ENCODE results near the gene CHCHD3. TPM values are rescaled to one million over a fixed set of nuclear protein-coding genes. Genes with fewer than 3 reads are reported as not detected.

CHCHD3 gene
- total RNA-seq, 6 experiments from 2014 or later = 16.5 to 42.6 (median 21.6) TPM

- Histone ChIP-seq H3K9me3 (no peaks in the 10 kb centered on the region), H3K36me3 (no peaks in the 10 kb centered on the region), H3K27ac (no peak overlapping the region), H3K27me3 (no peaks in the 10 kb centered on the region), H3K4me3 (no peak overlapping the region), H3K4me1 (no peaks in the 10 kb centered on the region)
- intact Hi-C loops (cut with DNase I) = no loop called here
- peak in 1 of 4 donors; percentile 26 for ATAC-seq
- TF ChIP-seq CTCF (IDR thresholded peaks at IDR 0.05) = no peak
- TF ChIP-seq POLR2A (IDR thresholded peaks at IDR 0.05) = no peak
- DNase-seq = no peak
- 92% methylated on average over 2 of the region's 2 CpGs for WGBS (ENCODE audit: insufficient coverage, low coverage, low lambda C conversion rate, missing lambda C conversion rate)
These were observed 215.8 kb downstream of the CHCHD3 start for GRCh38 chr7:132866144-132866531.

GRCh38 chr7:132865366-132866143 lies 216.3 kb downstream of the CHCHD3 start:
- Histone ChIP-seq H3K36me3 (no peaks in the 10 kb centered on the region), H3K4me3 (no peak overlapping the region), H3K4me1 (no peaks in the 10 kb centered on the region), H3K9me3 (no peaks in the 10 kb centered on the region), H3K27ac (no peak overlapping the region), H3K27me3 (no peaks in the 10 kb centered on the region)
- TF ChIP-seq POLR2A (IDR thresholded peaks at IDR 0.05) = no peak
- TF ChIP-seq CTCF (IDR thresholded peaks at IDR 0.05) = no peak
- DNase-seq = no peak
- WGBS (ENCODE audit: insufficient coverage, low coverage, low lambda C conversion rate, missing lambda C conversion rate) = 67% methylated on average over 11 of the region's 11 CpGs
- no peak for ATAC-seq
- intact Hi-C loops (cut with DNase I) = no loop called here

GRCh38 chr7:132861940-132862554 lies 219.8 kb downstream of the CHCHD3 start:
- no peak for DNase-seq
- WGBS (ENCODE audit: insufficient coverage, low coverage, low lambda C conversion rate, missing lambda C conversion rate) = 91% methylated on average over 4 of the region's 4 CpGs
- no peaks in the 10 kb centered on the region for H3K36me3 ChIP-seq
- no peak overlapping the region for H3K27ac ChIP-seq
- intact Hi-C loops (cut with DNase I) = no loop called here
- no peaks in the 10 kb centered on the region for H3K27me3 ChIP-seq
- peaks cover 0 to 2% (median 0%) of the 10 kb centered on the region in 4 donors for H3K4me1 ChIP-seq
- no peak overlapping the region for H3K4me3 ChIP-seq
- TF ChIP-seq CTCF (IDR thresholded peaks at IDR 0.05) (no peak), POLR2A (IDR thresholded peaks at IDR 0.05) (no peak)
- H3K9me3 ChIP-seq = no peaks in the 10 kb centered on the region
- no peak for ATAC-seq

GRCh38 chr7:132861424-132861823 lies 220.5 kb downstream of the CHCHD3 start:
- no peak overlapping the region for H3K27ac ChIP-seq
- H3K27me3 ChIP-seq = no peaks in the 10 kb centered on the region
- no peaks in the 10 kb centered on the region for H3K36me3 ChIP-seq
- H3K4me3 ChIP-seq = no peak overlapping the region
- 93% methylated on average over 3 of the region's 3 CpGs for WGBS (ENCODE audit: insufficient coverage, low coverage, low lambda C conversion rate, missing lambda C conversion rate)
- ATAC-seq = no peak
- DNase-seq = no peak
- H3K4me1 ChIP-seq = peaks cover 0 to 2% (median 0%) of the 10 kb centered on the region in 4 donors
- H3K9me3 ChIP-seq = no peaks in the 10 kb centered on the region
- TF ChIP-seq POLR2A (IDR thresholded peaks at IDR 0.05) (no peak), CTCF (IDR thresholded peaks at IDR 0.05) (no peak)
- intact Hi-C loops (cut with DNase I) = no loop called here

Data from right lobe of liver (tissue), 6 donors.